IPS DF 6.9 (cell line): ENCODE results near the gene TNFRSF1B.

Experiments used
- DNase-seq: peaks from one replicate; pipeline ENCODE4 v3.0.0-alpha.2; 2013; ENCODE audit warnings: low read depth, low spot score
- H3K27ac ChIP-seq: one replicate; pipeline ENCODE4 v1.5.1; 2013; ENCODE audit warnings: low read length, control low read depth
- H3K27me3 ChIP-seq: 2 replicates; pipeline ENCODE4 v1.6.1; 2013; ENCODE audit warnings: mild to moderate bottlenecking, low read length; ENCODE audit not compliant: control insufficient read depth, insufficient read depth
- H3K36me3 ChIP-seq: 2 replicates; pipeline ENCODE4 v1.6.1; 2013; ENCODE audit warnings: low read length; ENCODE audit not compliant: control insufficient read depth, insufficient read depth
- H3K4me1 ChIP-seq: 2 replicates; pipeline ENCODE4 v1.6.1; 2013; ENCODE audit warnings: low read length; ENCODE audit not compliant: control insufficient read depth, insufficient read depth
- H3K4me3 ChIP-seq: 2 replicates; pipeline ENCODE4 v1.5.1; 2013; ENCODE audit warnings: mild to moderate bottlenecking, low read length
- H3K9me3 ChIP-seq: 2 replicates; pipeline ENCODE4 v1.6.1; 2013; ENCODE audit warnings: low read length, inconsistent platforms; ENCODE audit not compliant: control insufficient read depth, insufficient read depth
- WGBS: extraction: QIAGEN DNeasy Blood & Tissue Kit; methylation state at CpG from one replicate; pipeline ENCODE4 v1.1.7; 2013; ENCODE audit warnings: mixed read lengths, missing lambda C conversion rate; ENCODE audit not compliant: insufficient read length, insufficient coverage; 5-methylcytosine and 5-hydroxymethylcytosine counted together

Gene TNFRSF1B

DNA sequence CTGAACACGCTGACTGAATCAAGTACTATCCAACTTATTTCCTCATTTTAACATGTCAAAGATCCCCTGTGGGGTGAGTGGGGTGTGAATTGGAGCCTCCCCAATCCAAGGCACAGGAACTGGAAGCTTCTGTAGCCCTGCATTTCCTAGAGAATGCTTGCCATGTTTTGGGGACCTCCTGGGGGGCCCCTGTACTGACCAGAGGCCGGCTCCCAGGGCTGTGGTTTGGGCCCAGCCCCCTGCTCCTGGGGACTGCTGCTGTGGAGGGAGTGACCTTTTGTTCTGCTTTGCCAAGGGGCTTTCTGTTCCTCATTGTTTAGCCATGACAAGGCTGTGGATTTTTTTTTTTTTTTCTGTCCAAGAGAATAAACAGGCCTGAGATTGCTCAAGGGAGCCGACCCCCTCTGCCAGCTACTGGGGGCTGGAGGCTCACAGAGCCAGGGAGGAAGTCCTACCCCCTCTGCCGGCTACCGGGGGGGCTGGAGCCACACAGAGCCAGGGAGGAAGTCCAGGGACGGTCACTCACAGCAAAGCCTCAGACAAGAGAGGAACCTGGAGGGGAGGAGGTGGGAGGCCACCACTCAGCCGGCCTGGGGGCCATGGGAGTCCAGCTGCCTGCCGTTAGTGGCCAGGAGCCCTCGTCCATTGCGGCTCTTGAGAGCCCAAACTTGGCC lies 17.4 kb downstream of the TNFRSF1B start:
- Histone ChIP-seq H3K27ac (no peak overlapping the region), H3K4me1 (peaks cover 3% of the 10 kb centered on the region), H3K36me3 (no peaks in the 10 kb centered on the region), H3K9me3 (no peaks in the 10 kb centered on the region), H3K27me3 (no peaks in the 10 kb centered on the region), H3K4me3 (no peak overlapping the region)
- no peak for DNase-seq
- no CpG with 5 or more reads among the region's 10 CpGs for WGBS

DNA sequence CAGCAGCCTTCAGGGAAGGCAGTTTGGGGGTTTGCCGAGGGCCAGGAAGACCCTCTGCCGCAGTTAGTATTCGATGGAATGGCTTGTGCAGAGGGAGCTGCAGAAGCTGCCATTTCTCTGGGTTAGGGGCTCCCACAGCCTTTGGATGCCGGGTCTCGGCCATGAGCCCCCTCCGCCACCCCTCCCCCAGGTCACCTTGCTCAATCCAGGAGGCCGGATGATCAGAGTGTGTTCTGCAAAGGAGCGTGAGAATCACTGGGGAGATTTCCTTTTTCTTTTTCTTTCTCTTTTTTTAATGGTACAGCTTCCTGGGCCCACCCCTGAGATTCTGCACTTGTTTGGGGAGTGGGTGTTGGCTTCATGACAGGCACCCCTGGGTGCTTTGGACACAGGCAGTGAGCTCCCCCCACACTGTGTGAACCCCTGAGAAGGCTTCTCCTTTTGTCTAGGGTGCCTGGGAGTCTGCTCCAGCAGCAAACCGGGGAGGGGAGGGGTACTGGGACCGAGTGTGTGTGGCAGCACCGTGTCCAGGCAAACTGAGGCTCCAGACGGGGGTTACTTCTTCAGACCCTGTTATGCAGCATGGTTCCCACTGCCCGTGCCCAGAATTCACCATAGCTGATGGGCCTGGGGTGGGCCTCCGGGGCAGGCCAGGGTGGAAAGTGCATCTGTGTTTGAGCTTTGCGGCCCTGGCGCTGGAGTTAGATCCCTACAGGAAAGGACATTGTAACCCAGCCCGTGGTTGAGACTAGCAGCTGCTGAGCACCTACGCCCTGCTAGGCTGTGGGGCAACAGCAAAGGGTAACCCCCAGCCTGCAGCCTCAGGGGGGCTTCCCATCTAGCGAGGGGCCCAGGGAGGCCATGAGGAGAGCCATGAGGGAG lies 18.5 kb downstream of the TNFRSF1B start:
- DNase-seq: no peak
- Histone ChIP-seq H3K36me3 (no peaks in the 10 kb centered on the region), H3K4me1 (peaks cover 3% of the 10 kb centered on the region), H3K9me3 (no peaks in the 10 kb centered on the region), H3K27me3 (no peaks in the 10 kb centered on the region), H3K27ac (no peak overlapping the region), H3K4me3 (no peak overlapping the region)
- no CpG with 5 or more reads among the region's 19 CpGs for WGBS

GRCh38 chr1:12185918-12186678 lies 19.3 kb downstream of the TNFRSF1B start:
- H3K36me3 ChIP-seq: no peaks in the 10 kb centered on the region
- no peak overlapping the region for H3K27ac ChIP-seq
- H3K27me3 ChIP-seq: no peaks in the 10 kb centered on the region
- H3K9me3 ChIP-seq: no peaks in the 10 kb centered on the region
- DNase-seq: no peak
- no CpG with 5 or more reads among the region's 13 CpGs for WGBS
- H3K4me3 ChIP-seq: no peak overlapping the region
- H3K4me1 ChIP-seq: peaks cover 3% of the 10 kb centered on the region

DNA sequence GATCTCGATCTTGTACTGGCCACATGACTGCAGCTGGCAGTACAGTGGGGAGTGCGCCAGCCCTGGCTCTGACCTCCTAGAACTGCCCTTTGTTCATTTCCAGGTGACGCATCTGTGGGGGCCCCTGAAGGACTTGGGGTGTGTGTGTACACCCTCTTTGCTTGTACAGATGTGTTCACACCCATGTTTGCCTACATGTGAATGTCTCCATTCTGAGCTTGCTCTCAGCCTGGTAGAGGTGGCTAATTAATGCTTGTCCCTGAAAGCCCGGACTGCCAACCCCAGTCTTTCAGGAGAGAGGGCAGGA lies 19.8 kb downstream of the TNFRSF1B start:
- H3K27me3 ChIP-seq: no peaks in the 10 kb centered on the region
- no CpG with 5 or more reads among the region's 4 CpGs for WGBS
- no peak for DNase-seq
- peaks cover 3% of the 10 kb centered on the region for H3K4me1 ChIP-seq
- no peaks in the 10 kb centered on the region for H3K36me3 ChIP-seq
- H3K27ac ChIP-seq: no peak overlapping the region
- no peaks in the 10 kb centered on the region for H3K9me3 ChIP-seq
- H3K4me3 ChIP-seq: no peak overlapping the region

DNA sequence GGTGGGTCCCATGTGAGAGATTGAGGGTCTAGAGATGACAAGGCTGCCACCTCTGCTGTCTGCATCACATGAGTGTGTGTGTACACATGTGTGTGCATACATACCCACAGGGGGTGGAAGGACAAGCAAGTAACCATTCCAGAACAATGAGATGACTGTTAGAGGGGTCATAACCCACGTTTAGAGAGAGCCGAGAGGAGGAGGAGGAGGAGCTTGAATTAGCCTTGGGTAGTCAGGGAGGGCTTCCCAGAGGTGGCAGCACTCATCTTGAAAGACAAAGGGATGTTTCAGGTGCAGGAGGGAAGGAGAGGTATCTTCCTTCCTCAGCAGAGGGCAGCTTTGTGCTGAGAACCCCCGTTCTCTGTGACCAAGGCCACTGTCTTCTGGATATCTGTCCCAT lies 21.3 kb downstream of the TNFRSF1B start:
- Histone ChIP-seq H3K27ac (no peak overlapping the region), H3K27me3 (no peaks in the 10 kb centered on the region), H3K9me3 (no peaks in the 10 kb centered on the region), H3K36me3 (no peaks in the 10 kb centered on the region), H3K4me3 (no peak overlapping the region), H3K4me1 (peaks cover 3% of the 10 kb centered on the region)
- no CpG with 5 or more reads among the region's 3 CpGs for WGBS
- no peak for DNase-seq

GRCh38 chr1:12188657-12189327 lies 22.0 kb downstream of the TNFRSF1B start:
- H3K27ac ChIP-seq: no peak overlapping the region
- WGBS: no CpG with 5 or more reads among the region's 13 CpGs
- peaks cover 3% of the 10 kb centered on the region for H3K4me1 ChIP-seq
- no peak overlapping the region for H3K4me3 ChIP-seq
- DNase-seq: no peak
- H3K27me3 ChIP-seq: no peaks in the 10 kb centered on the region
- H3K9me3 ChIP-seq: no peaks in the 10 kb centered on the region
- no peaks in the 10 kb centered on the region for H3K36me3 ChIP-seq

- WGBS: no CpG with 5 or more reads among the region's 5 CpGs
- H3K9me3 ChIP-seq: no peaks in the 10 kb centered on the region
- no peak for DNase-seq
- H3K4me1 ChIP-seq: peaks cover 3% of the 10 kb centered on the region
- H3K4me3 ChIP-seq: no peak overlapping the region
- H3K27ac ChIP-seq: no peak overlapping the region
- no peaks in the 10 kb centered on the region for H3K36me3 ChIP-seq
- H3K27me3 ChIP-seq: no peaks in the 10 kb centered on the region
Observed at GRCh38 chr1:12189328-12189682, 22.5 kb downstream of the TNFRSF1B start.

- Histone ChIP-seq H3K36me3 (no peaks in the 10 kb centered on the region), H3K4me3 (no peak overlapping the region), H3K27me3 (no peaks in the 10 kb centered on the region), H3K27ac (no peak overlapping the region), H3K4me1 (peaks cover 3% of the 10 kb centered on the region), H3K9me3 (no peaks in the 10 kb centered on the region)
- no CpG with 5 or more reads among the region's 58 CpGs for WGBS
- DNase-seq: no peak
Observed at GRCh38 chr1:12191242-12192032, 24.6 kb downstream of the TNFRSF1B start.

DNA sequence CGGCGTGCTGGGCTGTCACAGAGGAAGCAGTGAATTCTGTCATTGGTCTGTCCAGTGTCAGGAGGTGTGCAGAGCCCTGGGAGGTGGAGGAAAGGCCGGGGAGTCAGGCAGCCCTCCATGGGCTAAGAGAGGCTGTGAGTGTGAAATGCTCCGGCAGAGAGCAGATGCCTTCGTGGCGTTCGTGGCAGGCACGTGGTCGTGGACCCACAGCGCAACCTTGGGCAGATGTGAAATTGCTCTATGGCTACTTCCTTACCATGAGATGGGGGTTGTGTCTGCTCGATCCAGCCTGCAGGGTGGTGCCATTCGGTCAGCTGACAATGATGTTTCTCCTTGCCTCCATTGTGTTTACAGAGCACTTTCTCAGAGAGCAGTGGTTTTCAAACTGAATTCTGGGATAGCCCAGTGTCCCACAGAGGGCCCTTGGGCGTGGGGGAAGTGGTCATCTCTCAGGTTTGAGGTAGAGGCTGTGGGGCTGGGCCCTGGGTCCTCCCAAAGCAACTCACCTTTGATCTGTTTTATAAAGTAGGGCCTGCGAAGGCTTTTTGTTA lies 27.9 kb downstream of the TNFRSF1B start:
- H3K27ac ChIP-seq: no peak overlapping the region
- no peaks in the 10 kb centered on the region for H3K9me3 ChIP-seq
- H3K36me3 ChIP-seq: no peaks in the 10 kb centered on the region
- DNase-seq: no peak
- no CpG with 5 or more reads among the region's 14 CpGs for WGBS
- H3K4me3 ChIP-seq: no peak overlapping the region
- no peaks in the 10 kb centered on the region for H3K27me3 ChIP-seq
- H3K4me1 ChIP-seq: peaks cover 2% of the 10 kb centered on the region; the same call in 1 of the 2 replicates
